ENCODE results near the gene TBX10.

DNA sequence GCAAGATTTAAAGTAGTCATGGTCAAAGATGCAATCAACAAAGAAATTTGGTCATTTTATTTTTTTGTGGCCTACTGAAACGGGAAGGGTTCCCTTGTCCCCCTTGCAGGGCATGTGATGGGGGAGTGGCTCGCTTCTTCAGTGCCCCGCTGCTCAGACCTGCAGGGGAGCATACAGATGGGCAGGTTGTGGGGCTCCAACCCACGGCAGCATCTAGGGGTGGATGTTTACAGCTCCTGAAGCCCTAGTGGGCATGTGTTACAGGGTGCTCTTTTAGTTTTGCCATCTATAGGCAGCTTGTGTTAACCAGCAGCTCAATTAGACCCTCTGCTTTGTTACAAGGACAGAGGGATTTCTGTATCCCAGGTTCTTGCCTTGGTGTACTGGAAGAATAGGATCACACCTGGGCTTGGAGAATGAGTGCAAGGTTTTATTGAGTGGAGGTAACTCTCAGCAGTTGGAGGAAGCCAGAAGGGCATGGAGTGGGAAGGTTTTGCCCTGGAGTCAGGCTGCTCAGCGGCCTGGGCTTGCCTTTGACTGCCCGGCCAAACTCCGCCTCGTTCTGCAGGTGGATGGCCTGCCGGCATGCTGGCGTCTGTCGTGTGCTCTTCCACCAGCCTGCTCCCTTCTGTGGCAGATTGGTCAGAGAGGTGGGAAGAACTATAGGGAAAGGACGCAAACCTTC lies 46.5 kb downstream of the TBX10 start:
- TF ChIP-seq, protein P1, sequence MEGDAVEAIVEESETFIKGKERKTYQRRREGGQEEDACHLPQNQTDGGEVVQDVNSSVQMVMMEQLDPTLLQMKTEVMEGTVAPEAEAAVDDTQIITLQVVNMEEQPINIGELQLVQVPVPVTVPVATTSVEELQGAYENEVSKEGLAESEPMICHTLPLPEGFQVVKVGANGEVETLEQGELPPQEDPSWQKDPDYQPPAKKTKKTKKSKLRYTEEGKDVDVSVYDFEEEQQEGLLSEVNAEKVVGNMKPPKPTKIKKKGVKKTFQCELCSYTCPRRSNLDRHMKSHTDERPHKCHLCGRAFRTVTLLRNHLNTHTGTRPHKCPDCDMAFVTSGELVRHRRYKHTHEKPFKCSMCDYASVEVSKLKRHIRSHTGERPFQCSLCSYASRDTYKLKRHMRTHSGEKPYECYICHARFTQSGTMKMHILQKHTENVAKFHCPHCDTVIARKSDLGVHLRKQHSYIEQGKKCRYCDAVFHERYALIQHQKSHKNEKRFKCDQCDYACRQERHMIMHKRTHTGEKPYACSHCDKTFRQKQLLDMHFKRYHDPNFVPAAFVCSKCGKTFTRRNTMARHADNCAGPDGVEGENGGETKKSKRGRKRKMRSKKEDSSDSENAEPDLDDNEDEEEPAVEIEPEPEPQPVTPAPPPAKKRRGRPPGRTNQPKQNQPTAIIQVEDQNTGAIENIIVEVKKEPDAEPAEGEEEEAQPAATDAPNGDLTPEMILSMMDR (IDR thresholded peaks at IDR 0.05): no peak
- TF ChIP-seq FOXM1 (IDR thresholded peaks at IDR 0.05; ENCODE audit: low read depth) (no peak), TEAD4 (IDR thresholded peaks at IDR 0.05; ENCODE audit: borderline replicate concordance, insufficient read depth) (no peak), RXRA (IDR thresholded peaks at IDR 0.05; ENCODE audit: borderline replicate concordance, low read depth) (no peak), RFX5 (IDR thresholded peaks at IDR 0.05; ENCODE audit: low read length) (no peak), POLR2AphosphoS5 (IDR thresholded peaks at IDR 0.05; ENCODE audit: low read depth, low read length) (no peak), EZH2phosphoT487 (IDR thresholded peaks at IDR 0.05; ENCODE audit: borderline replicate concordance, low read depth) (no peak), FOXJ3 (CRISPR knock-in tag; IDR thresholded peaks at IDR 0.05) (no peak)
